Measurements from ENCODE around the gene RET.

Gene RET

DNA sequence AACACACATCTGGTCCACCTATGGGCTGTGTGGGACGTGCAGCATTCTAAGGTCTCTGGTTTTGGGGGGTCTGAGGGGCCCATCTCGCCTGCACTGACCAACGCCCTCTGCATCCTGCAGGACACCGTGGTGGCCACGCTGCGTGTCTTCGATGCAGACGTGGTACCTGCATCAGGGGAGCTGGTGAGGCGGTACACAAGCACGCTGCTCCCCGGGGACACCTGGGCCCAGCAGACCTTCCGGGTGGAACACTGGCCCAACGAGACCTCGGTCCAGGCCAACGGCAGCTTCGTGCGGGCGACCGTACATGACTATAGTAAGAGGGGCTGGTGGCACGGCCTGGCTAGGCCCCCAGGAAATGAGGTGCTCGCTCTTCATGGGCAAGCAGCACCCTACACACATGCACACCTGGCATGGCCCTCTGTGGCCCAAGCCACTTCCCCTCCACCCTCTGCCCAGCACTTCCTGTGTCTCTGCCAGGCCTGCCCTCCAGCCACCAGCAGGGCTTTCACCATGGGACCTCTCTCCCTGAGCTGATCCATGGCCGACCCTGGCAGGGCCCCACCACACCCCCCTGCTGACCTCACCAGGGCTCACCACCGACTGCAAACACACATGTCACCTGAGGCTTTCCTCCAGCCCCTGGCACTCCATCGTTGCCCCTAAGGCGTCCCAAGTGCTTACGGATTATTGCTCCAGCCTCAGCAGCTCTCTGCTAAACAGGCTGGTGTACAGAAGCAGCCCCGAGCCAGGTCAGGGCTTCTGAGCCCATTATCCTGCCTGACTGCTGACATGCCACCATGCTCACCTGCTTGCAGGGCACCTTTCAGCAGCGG lies 29.6 kb downstream of the RET start:
- DNase-seq (ENCODE audit: low read depth, low spot score), result no peak

DNA sequence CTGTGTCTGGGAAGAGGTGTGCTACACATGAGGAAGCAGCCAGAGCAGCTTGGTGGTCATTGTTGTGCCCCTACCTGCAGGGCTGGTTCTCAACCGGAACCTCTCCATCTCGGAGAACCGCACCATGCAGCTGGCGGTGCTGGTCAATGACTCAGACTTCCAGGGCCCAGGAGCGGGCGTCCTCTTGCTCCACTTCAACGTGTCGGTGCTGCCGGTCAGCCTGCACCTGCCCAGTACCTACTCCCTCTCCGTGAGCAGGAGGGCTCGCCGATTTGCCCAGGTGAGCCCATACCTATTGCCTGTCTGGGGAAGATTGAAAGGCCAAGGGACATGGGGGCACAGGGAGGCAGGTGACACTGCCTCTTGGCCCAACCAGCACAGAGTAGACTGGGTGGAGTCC lies 32.1 kb downstream of the RET start:
- no peak for DNase-seq (ENCODE audit: low read depth, low spot score)

DNA sequence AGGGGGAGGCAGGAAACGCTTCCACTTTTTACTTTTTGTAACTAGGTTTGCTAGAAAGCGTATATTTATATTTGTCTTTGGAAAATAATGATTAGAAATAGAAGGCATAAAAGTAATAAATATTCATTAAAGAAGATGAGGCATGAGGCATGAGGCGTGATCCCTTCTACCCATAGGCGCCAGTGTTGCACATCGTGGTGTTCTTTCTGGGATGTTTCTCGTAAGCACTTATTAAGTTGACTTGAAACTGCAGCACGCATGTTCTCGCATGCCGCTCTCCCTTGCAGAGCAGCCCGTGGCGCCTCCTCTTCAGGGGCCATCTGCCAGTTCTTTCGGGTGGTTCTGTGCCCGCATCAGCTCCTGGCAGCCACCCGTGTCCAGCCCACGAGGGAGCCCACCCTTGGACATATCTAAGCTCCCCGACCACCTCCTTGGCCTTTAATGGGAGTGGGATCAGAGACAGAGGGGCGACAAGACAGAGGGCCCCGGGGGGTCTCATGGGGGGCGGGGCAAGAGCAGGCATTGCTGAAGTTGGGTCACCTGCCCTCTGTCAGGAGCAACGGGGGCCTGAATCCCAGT lies 32.9 kb downstream of the RET start:
- DNase-seq (ENCODE audit: low read depth, low spot score), result no peak

DNA sequence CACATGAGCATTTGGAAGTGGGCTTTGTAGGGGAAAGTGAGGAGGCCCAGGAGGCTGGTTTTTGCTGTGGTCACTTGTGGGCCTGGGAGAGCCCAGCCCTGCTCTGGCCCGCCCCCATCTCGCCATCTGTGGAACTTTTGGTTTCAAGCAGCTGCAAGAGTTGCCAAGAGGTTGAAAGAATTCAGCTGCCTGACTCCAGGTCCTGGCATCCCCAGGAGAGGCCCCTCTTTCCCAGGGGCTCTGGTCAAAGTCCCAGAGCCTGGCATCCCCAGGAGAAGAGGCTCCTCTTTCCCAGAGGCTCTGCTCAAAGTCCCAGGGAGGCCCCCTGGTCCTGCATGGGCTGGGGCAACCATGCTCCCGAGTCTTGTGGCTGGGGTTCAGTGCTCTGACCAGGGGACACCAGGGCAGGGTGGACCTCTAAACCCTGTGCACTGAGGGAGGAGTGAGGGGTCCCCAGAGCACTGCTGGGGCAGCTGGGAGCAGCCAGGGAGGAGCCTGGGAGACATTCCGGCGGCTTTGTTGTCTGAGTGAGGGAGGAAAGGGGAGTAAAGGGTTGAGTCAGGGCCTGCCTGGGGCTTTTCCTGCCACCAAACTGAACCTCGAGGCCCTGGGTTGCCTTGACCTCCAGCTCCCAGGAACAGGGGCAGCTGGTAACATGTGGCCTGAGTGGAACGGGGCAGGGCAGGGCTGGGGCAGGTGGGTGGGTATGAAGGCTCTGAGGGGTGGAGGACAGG lies 33.6 kb downstream of the RET start:
- DNase-seq (ENCODE audit: low read depth, low spot score), result no peak

DNA sequence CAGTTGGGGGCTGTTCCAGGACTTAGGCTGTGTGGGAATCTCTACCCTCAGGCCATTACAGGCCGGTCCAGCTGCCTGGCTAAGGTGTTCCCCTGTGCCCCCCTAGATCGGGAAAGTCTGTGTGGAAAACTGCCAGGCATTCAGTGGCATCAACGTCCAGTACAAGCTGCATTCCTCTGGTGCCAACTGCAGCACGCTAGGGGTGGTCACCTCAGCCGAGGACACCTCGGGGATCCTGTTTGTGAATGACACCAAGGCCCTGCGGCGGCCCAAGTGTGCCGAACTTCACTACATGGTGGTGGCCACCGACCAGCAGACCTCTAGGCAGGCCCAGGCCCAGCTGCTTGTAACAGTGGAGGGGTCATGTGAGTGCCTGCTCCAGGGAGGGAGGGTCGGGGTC lies 34.2 kb downstream of the RET start:
- no peak for DNase-seq (ENCODE audit: low read depth, low spot score)

DNA sequence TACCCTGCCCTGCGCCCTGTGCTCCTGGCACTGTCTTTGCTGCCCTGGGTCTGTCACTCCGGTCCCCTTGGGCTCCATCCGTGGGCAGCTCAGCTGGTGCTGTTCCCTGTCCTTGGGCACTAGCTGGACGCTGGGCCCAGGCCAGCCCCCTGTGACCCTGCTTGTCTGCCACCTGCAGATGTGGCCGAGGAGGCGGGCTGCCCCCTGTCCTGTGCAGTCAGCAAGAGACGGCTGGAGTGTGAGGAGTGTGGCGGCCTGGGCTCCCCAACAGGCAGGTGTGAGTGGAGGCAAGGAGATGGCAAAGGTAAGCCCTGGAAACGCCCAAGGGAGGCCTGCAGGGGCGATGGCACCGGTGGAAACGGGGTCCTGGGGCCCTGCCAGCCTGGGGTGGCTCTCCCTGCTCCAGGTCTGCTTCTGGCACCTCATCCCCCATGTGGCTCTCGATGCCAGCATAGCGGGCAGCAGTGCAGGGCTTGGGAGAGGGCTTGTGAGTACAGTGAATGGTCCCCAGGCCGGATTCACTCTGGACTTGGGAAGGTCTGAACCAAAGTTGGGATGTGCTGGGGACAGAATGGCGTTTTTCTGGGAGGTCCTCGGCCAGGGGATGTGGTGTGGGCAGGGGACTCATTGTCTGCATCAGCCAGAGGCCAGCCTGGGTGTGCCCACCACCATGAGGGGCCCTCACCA lies 35.2 kb downstream of the RET start:
- no peak for DNase-seq (ENCODE audit: low read depth, low spot score)

DNA sequence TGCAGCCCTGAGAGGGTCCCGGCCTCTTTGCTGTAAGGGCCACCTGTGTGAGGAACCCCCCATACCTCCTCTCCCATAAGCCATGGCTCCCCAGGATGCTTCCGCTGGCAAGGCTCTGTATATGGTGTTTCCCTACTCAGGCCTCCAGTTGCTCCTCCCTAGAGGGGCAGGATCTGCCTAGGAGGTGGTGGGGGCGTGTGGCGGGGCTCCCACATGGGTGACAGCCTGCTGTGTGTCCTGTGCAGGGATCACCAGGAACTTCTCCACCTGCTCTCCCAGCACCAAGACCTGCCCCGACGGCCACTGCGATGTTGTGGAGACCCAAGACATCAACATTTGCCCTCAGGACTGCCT lies 35.7 kb downstream of the RET start:
- no peak for DNase-seq (ENCODE audit: low read depth, low spot score)

DNA sequence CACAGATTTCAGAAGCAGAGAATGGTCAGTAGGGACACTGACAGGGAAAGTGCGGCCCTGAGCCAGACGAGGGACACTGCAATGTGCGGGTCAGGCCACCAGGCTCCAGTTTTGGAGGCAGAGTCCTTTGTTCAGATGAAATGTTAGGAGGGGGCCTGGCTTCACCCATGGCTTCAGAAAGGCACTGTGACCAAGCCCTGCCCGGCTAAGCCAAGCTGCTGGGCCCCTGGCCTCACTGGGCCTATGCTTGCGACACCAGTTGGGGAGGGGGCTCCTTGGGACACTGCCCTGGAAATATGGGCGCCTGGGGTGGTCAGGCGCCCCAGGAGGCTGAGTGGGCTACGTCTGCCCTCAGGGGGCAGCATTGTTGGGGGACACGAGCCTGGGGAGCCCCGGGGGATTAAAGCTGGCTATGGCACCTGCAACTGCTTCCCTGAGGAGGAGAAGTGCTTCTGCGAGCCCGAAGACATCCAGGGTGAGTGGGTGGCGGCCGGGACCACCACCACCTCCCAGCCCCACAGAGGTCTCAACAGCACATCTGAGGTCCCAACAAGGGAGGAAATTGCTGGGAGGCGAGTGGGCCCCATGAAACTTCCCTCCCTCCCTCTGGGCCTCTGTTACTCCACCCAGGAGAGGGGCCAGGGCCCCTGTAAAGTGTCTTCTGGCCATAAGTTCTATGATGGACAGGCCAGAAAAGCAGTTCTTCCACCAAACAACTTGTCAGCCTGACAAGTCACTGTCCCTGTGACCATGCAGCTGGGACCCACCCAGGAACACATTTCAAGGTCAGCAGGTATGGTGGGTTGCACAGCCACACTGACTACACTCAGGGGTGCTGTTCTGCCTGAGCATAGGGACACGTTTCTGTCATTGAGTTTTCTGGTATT lies 36.6 kb downstream of the RET start:
- no peak for DNase-seq (ENCODE audit: low read depth, low spot score)

DNA sequence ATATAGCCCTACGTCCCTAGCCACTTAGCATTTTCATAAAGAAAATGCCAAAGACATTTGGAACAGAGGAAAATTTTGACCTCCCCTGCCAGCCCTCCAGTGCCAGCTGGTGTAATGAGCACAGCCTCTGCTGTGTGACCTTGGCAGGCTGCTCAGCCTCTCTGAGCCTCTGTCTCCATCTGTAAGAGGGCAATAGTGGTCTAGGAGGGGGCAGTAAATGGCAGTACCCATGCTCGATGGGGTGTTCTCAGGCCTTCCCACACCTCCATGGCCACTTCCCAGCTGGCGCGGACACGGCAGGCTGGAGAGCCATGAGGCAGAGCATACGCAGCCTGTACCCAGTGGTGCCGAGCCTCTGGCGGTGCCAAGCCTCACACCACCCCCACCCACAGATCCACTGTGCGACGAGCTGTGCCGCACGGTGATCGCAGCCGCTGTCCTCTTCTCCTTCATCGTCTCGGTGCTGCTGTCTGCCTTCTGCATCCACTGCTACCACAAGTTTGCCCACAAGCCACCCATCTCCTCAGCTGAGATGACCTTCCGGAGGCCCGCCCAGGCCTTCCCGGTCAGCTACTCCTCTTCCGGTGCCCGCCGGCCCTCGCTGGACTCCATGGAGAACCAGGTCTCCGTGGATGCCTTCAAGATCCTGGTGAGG lies 37.3 kb downstream of the RET start:
- no peak for DNase-seq (ENCODE audit: low read depth, low spot score)

DNA sequence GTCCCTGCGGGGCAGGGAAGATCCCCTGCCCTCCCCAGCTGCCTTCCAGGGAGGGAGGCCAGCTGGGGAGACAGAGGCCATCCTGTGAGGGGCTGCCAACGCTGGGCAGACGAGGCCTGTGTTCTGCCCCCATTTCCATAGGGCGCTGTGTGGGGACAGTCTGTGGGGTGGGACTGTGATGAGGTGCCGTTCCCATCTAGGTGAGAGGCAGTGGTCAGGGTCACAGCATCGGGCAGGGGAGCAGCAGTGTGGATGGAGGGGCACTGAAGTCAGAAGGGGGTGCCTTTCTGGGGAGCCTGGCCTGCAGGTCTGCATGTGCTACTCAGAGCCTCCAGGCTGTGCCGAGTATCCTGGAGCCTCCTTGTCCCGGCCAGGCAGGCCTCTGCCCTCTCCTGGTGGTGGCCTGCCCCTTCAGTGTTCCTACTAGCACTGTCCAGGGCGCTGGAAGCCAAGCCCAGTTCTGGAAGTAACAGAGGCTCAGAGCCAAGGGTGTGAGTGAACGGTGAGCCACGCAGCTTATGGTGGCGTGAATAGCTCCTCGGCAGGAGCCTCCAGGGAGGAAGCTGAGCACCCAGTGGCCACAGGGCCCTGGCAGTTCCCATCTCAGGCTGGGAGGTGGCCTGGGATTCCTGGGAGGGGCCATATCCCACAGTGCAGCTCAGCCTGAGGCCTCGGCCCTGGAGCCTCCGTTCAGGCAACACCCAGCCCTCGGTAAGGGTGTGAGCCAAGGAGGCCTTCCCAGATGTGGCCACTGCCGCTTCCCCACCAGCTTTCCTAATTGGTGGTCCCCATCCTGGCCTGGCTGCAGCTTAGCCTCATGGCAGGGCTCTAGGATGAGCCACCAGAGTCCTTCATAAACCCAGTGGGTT lies 38.1 kb downstream of the RET start:
- no peak for DNase-seq (ENCODE audit: low read depth, low spot score)

DNA sequence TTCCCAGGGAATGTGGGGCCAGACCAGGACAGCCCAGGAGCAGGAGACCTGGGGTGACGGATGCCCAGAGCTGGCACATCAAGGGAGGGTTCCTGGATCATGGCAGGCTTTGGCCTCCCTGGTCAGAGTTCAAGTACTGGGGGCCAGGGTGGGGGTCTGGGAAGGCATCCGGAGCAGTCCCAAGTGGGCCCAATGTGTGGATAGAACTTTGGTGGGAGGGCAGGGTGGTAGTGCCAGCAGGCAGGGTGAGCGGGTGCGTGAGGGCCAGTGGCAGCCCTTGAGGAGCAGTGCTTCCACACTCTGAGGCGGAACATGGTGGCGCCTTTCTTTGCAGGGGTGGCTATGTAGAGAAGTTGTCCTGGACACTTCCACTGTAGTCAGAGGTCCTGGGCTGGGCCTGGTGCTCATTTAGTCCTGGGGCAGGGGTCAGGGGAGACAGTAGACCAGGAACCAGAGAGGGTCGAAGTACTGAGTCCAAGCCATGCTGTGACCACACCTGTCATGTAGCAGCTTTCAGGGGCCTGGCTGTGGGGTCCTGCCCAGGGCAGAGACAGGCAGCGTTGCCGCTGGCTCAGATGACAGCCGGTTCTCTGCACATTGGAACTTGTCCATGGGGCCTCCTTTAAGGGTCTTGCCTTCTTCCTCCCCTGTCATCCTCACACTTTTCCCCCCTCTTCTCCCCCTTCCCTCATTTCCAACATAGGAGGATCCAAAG lies 39.2 kb downstream of the RET start:
- DNase-seq (ENCODE audit: low read depth, low spot score), result no peak

DNA sequence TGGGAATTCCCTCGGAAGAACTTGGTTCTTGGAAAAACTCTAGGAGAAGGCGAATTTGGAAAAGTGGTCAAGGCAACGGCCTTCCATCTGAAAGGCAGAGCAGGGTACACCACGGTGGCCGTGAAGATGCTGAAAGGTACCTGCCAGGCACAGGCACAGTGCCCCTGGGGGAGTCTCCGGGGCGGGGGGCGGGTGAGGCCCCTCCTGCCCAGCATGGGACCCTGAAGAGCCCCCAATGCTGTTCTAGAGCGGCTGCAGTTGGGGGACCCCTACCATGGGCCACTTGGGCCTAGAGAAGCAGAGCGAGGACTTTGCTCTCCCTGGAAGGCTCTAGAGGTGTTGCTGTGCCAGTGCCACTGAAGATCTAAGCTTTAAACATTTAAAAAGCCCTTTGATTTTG lies 39.7 kb downstream of the RET start:
- no peak for DNase-seq (ENCODE audit: low read depth, low spot score)

DNA sequence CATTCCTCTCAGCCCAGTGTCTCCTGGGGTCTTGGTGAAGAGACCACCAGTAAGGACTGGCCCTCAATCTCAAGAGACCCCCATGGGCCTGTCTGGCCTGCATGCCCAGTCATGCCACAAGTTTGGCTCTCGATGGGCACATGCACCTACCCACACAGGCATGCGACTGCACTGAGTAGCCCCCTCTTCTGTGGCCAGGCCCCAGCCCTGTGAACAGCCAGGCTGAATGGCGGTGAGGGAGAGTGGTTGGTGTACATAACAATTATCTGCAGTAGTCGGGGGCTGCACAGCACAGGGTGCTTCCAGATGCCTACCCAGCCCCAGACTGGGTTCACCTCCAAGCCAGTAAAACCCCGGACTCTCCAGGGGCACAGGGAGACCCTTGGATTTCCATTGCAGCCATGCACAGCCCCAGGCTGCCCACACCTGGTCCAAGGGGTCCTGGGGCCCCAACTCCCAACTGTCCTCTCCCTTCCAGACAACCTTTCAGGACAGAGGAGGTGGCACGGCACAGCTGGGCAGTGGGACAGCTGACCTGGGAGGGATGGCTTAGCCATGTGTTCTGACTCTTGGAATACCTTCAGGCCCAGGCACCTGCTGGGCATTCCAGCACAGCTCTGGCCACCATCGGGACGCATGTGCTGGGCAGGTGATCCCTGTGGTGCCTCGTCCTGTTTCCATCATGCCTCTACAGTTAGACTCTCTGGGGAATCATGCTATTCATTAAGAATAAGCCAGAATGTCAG lies 40.3 kb downstream of the RET start:
- no peak for DNase-seq (ENCODE audit: low read depth, low spot score)

DNA sequence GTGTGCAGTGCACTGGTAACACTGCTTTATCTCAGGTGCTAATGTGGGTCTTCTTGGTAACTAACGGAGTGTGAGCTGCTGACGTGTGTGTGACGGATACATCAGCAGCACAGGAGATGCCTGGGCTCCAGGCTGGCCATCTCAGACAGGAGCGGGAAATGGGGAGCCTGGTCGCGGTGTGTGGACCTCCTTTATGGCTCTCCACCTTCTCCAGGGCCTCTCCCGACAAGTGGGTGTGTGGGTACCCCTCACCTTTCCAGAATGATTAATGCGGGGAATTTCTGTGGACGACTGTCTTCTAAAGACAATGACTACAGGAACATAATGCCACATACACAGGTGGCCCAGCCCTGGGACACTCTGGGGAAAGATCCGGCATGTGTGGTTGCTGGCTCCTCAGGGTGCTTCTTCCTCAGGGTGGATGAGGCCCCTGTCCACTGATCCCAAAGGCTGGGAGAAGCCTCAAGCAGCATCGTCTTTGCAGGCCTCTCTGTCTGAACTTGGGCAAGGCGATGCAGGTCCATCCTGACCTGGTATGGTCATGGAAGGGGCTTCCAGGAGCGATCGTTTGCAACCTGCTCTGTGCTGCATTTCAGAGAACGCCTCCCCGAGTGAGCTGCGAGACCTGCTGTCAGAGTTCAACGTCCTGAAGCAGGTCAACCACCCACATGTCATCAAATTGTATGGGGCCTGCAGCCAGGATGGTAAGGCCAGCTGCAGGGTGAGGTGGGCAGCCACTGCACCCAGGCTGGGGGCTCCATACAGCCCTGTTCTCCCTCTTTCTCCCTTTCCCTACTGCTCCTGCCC lies 41.1 kb downstream of the RET start:
- no peak for DNase-seq (ENCODE audit: low read depth, low spot score)

DNA sequence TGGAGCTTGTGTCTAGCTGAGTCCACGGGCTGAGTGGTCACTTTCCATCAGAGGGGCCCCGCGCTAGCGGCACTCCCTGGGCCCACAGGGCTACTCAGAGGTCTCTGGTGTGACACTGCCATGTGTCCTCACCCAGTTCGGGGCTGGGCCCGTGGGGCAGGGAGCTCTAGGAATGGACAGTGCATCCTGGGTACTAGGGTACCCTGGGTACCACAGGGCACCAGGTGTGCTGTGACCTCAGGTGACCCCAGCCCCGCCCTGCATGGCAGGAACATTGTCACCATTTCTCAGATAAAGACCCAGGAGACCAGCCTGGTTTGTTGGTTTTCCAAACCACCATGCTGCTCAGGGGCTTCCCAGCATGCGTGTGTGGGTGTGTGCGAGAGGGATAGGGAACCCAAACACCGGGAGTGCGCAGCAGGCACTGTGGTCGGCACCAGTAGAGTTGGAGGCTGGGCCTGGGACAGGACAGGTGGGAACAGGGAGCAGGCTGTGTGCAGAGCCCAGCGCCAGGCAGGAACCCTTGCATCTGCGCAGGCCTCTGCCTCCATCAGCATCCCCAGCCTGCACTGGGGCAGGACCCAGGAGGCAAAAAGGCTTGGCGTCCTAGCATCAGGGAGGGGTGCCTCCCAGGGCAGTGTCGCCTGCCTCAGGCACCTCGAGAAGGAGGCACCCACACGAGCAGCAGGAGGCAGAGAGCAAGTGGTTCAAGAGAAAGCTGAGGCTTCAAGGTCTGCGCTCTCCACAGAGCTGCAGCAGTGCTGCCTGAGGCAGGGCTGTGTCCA lies 42.0 kb downstream of the RET start:
- no peak for DNase-seq (ENCODE audit: low read depth, low spot score)

DNA sequence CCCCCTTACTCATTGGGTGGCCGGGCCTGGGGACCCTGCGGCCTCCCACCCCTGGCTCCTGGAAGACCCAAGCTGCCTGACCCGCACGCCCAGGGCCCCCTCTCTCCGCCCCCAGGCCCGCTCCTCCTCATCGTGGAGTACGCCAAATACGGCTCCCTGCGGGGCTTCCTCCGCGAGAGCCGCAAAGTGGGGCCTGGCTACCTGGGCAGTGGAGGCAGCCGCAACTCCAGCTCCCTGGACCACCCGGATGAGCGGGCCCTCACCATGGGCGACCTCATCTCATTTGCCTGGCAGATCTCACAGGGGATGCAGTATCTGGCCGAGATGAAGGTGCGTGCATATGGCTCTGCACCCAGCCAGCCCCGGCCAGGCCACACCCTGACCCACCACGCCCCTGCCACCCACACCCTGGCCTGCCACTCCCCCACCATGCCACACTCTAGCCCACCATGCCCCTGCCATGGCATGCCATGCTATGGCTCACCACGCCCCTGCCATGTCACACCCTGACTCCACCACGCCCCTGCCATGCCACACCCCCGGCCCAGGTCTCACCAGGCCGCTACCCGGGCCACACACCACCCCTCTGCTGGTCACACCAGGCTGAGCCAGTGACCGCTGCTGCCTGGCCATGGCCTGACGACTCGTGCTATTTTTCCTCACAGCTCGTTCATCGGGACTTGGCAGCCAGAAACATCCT lies 42.7 kb downstream of the RET start:
- DNase-seq (ENCODE audit: low read depth, low spot score), result no peak

Measured in activated naive CD8-positive, alpha-beta T cell treated with anti-CD3 and anti-CD28 coated beads, Interleukin-2, amount 50 U/mL, for 16 hours (primary cell).